ENCODE measurements around the gene MAD1L1. TPM values are rescaled to one million over a fixed set of nuclear protein-coding genes. Genes with fewer than 3 reads are reported as not detected.

Gene MAD1L1
- total and polyA plus RNA-seq, 7 experiments from 2014 or later: 112 to 314 (median 136) TPM

DNA sequence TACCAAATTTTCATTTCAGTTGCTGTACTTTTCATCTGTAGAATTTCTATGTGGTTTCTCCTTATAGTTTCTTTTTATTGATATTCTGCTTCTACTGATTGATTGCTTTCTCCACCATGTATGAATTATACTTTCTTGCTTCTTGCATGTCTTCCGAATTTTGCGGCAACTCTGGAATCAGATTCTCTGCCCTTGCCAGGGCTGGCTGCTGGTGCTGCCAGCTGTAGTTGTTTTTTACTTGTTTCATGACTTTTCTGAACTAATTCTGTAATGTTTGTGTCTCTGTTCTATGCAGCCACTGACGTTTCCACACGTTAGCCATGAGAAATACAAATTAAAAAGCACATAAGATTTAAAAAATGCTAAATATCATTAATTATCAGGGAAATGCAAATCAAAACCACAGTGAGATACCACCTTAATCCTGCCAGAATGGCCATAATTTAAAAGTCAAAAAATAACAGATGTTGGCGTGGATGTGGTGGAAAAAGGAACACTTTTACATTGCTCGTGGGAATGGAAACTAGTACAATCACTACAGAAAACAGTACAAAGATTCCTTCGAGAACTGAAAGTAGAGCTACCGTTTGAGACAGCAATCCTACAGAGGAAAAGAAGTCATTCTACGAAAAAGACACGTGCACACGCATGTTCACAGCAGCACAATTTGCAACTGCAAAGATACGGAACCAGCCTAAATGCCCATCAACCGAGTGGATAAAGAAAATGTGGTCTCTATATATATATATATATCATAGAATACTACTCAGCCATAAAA, 51.5 kb downstream of the MAD1L1 start:
- no peak overlapping the region for H3K4me3 Mint-ChIP-seq
- no peaks in the 10 kb centered on the region for H3K27me3 Mint-ChIP-seq
- peaks cover 0 to 45% (median 32%) of the 10 kb centered on the region in 5 donors for H3K36me3 Mint-ChIP-seq

DNA sequence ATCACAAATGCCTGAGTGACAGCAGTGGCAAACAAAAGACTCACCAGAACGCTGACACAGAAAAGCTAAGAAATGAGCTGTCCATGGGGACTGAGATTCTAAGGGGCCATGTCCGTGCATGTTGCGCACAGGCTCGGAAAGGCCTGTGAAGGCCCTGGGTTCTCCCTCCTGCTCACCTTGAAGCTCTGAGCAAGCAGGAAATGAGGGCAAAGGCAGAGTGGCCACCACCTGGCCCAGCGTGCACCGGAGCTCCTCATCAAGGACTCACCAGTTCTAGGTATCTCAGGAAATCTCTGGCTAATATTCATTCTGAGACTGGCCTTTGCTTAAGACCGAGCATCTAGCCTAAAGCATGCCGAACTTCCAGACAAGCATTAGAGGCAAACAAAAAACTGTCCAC, 52.7 kb downstream of the MAD1L1 start:
- H3K4me3 ChIP-seq (ENCODE audit: low read length): no peak overlapping the region
- H3K27ac ChIP-seq (ENCODE audit: low read depth, low read length): no peak overlapping the region
- no peaks in the 10 kb centered on the region for H3K9me3 ChIP-seq (ENCODE audit: control insufficient read depth in 2 of 3, low read length in 3 of 3)
- no peaks in the 10 kb centered on the region for H3K27me3 Mint-ChIP-seq
- no peak overlapping the region for H3K4me3 Mint-ChIP-seq
- ChIA-PET CTCF (no interaction called here), POLR2A (no interaction called here)
- H3K9me3 Mint-ChIP-seq: no peaks in the 10 kb centered on the region
- ATAC-seq (no peak), DNase-seq (no peak)
- H3K27ac Mint-ChIP-seq: no peak overlapping the region
- intact Hi-C loops (cut with micrococcal nuclease): no loop called here
- no peaks in the 10 kb centered on the region for H3K27me3 ChIP-seq (ENCODE audit: control insufficient read depth in 2 of 2, insufficient read depth in 2 of 2, low read length in 2 of 2)
- H3K36me3 ChIP-seq (ENCODE audit: control insufficient read depth in 2 of 3, insufficient read depth in 3 of 3, low read length in 3 of 3): peaks cover 0 to 5% (median 0%) of the 10 kb centered on the region in 3 experiments
- H3K4me1 Mint-ChIP-seq: peaks cover 0 to 2% (median 0%) of the 10 kb centered on the region in 7 donors
- peaks cover under 1 to 46% (median 25%) of the 10 kb centered on the region in 5 donors for H3K36me3 Mint-ChIP-seq
- H3K4me1 ChIP-seq (ENCODE audit: control insufficient read depth in 2 of 2, insufficient read depth in 2 of 2, low read length in 2 of 2): no peaks in the 10 kb centered on the region

More for the DNA sequence above, 51.5 kb downstream of the MAD1L1 start:
- ChIA-PET CTCF (no interaction called here), POLR2A (no interaction called here)
- DNase-seq (no peak), ATAC-seq (no peak)
- no peaks in the 10 kb centered on the region for H3K9me3 Mint-ChIP-seq
- H3K4me1 Mint-ChIP-seq: no peaks in the 10 kb centered on the region
- no peaks in the 10 kb centered on the region for H3K27me3 ChIP-seq (ENCODE audit: control insufficient read depth in 2 of 2, insufficient read depth in 2 of 2, low read length in 2 of 2)
- H3K36me3 ChIP-seq (ENCODE audit: control insufficient read depth in 2 of 3, insufficient read depth in 3 of 3, low read length in 3 of 3): peaks cover 0 to 5% (median 0%) of the 10 kb centered on the region in 3 experiments
- no peak overlapping the region for H3K4me3 ChIP-seq (ENCODE audit: low read length)
- no peaks in the 10 kb centered on the region for H3K4me1 ChIP-seq (ENCODE audit: control insufficient read depth in 2 of 2, insufficient read depth in 2 of 2, low read length in 2 of 2)
- intact Hi-C loops (cut with micrococcal nuclease): no loop called here
- H3K9me3 ChIP-seq (ENCODE audit: control insufficient read depth in 2 of 3, low read length in 3 of 3): no peaks in the 10 kb centered on the region
- H3K27ac ChIP-seq (ENCODE audit: low read depth, low read length): no peak overlapping the region
- peak overlapping the region in 1 of 9 donors; percentile 36 for H3K27ac Mint-ChIP-seq

DNA sequence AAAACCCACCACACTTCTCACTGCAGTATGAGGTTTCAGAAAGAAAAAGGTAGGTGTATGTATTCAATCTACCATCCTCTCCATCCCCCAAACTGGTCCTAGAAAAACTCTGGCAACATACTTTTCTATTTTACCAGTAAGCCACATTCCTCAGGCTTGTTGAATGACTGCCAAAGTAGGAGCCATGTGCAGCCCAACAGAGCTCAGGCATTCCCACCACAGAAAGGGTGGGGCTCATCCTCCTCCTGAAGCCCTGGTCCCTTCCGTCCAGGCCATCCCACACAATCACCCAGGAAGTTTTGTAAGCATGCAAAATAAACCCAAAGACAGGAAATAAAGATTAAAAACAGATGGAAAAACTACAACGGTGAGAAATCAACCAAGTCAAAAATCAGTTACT, 57.2 kb downstream of the MAD1L1 start:
- ChIA-PET POLR2A (no interaction called here), CTCF (no interaction called here)
- Mint-ChIP-seq H3K27me3 (no peaks in the 10 kb centered on the region), H3K4me3 (no peak overlapping the region), H3K36me3 (peaks cover 0 to 50% (median 17%) of the 10 kb centered on the region in 5 donors), H3K4me1 (peaks cover 0 to 6% (median 0%) of the 10 kb centered on the region in 7 donors), H3K27ac (no peak overlapping the region), H3K9me3 (no peaks in the 10 kb centered on the region)
- intact Hi-C loops (cut with micrococcal nuclease): no loop called here
- ATAC-seq (no peak), DNase-seq (no peak)
- Histone ChIP-seq H3K36me3 (ENCODE audit: control insufficient read depth in 2 of 3, insufficient read depth in 3 of 3, low read length in 3 of 3) (peaks cover 0 to 15% (median 0%) of the 10 kb centered on the region in 3 experiments), H3K9me3 (ENCODE audit: control insufficient read depth in 2 of 3, low read length in 3 of 3) (no peaks in the 10 kb centered on the region), H3K4me3 (ENCODE audit: low read length) (no peak overlapping the region), H3K4me1 (ENCODE audit: control insufficient read depth in 2 of 2, insufficient read depth in 2 of 2, low read length in 2 of 2) (no peaks in the 10 kb centered on the region), H3K27me3 (ENCODE audit: control insufficient read depth in 2 of 2, insufficient read depth in 2 of 2, low read length in 2 of 2) (no peaks in the 10 kb centered on the region), H3K27ac (ENCODE audit: low read depth, low read length) (no peak overlapping the region)

- CTCF ChIA-PET: no interaction called here
- POLR2A ChIA-PET: no interaction called here
Measured at GRCh38 chr7:2175091-2175490, 57.7 kb downstream of the MAD1L1 start.

DNA sequence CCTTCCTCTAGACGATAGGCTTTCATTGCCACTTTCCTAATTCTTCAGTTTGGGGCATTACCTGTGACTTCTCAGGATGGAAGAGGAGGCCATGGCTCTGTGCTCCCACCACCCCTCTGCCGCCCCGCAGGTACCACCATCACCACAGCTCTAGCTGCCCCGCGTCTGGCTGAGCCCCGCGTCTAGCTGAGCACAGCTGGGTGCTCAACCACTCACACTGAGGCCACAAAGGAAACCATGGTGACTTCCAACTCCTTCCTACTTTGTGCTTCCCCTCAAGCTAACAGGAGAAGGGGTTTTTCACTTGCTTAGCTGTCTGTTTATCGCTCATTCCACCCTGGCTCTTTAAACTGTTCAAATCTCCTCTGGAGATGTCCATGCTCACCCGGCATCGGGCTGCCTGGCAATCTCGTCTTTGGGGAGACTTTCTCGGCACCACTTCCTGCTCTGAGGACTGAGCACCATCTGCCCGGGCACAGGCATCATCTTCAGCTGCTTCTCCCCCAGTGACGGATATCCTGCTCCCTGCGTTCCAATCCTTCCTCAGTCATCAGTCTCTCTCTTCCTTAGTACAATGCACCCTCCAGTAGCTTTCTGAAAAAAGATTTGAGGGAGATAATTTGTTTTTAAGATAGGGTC, 59.4 kb downstream of the MAD1L1 start:
- Histone ChIP-seq H3K9me3 (ENCODE audit: control insufficient read depth in 2 of 3, low read length in 3 of 3) (no peaks in the 10 kb centered on the region), H3K4me1 (ENCODE audit: control insufficient read depth in 2 of 2, insufficient read depth in 2 of 2, low read length in 2 of 2) (no peaks in the 10 kb centered on the region), H3K27ac (ENCODE audit: low read depth, low read length) (no peak overlapping the region), H3K4me3 (ENCODE audit: low read length) (no peak overlapping the region), H3K36me3 (ENCODE audit: control insufficient read depth in 2 of 3, insufficient read depth in 3 of 3, low read length in 3 of 3) (peaks cover 0 to 15% (median 0%) of the 10 kb centered on the region in 3 experiments), H3K27me3 (ENCODE audit: control insufficient read depth in 2 of 2, insufficient read depth in 2 of 2, low read length in 2 of 2) (no peaks in the 10 kb centered on the region)
- H3K4me3 Mint-ChIP-seq: no peak overlapping the region
- POLR2A ChIA-PET: no interaction called here
- H3K27ac Mint-ChIP-seq: no peak overlapping the region
- peaks cover 0 to 53% (median 14%) of the 10 kb centered on the region in 5 donors for H3K36me3 Mint-ChIP-seq
- no peaks in the 10 kb centered on the region for H3K27me3 Mint-ChIP-seq
- intact Hi-C loops (cut with micrococcal nuclease): no loop called here
- H3K4me1 Mint-ChIP-seq: peaks cover 0 to 9% (median under 1%) of the 10 kb centered on the region in 7 donors
- DNase-seq (no peak), ATAC-seq (no peak)
- H3K9me3 Mint-ChIP-seq: no peaks in the 10 kb centered on the region
- CTCF ChIA-PET: no interaction called here

More at GRCh38 chr7:2175091-2175490, 57.7 kb downstream of the MAD1L1 start:
- Mint-ChIP-seq H3K4me3 (no peak overlapping the region), H3K27ac (no peak overlapping the region), H3K9me3 (no peaks in the 10 kb centered on the region), H3K36me3 (peaks cover 0 to 49% (median 14%) of the 10 kb centered on the region in 5 donors), H3K27me3 (no peaks in the 10 kb centered on the region), H3K4me1 (peaks cover 0 to 6% (median 0%) of the 10 kb centered on the region in 7 donors)
- intact Hi-C loops (cut with micrococcal nuclease): no loop called here
- H3K4me1 ChIP-seq (ENCODE audit: control insufficient read depth in 2 of 2, insufficient read depth in 2 of 2, low read length in 2 of 2): no peaks in the 10 kb centered on the region
- H3K36me3 ChIP-seq (ENCODE audit: control insufficient read depth in 2 of 3, insufficient read depth in 3 of 3, low read length in 3 of 3): peaks cover 0 to 15% (median 0%) of the 10 kb centered on the region in 3 experiments
- ATAC-seq (no peak), DNase-seq (no peak)
- H3K27me3 ChIP-seq (ENCODE audit: control insufficient read depth in 2 of 2, insufficient read depth in 2 of 2, low read length in 2 of 2): no peaks in the 10 kb centered on the region
- H3K4me3 ChIP-seq (ENCODE audit: low read length): no peak overlapping the region
- H3K27ac ChIP-seq (ENCODE audit: low read depth, low read length): no peak overlapping the region
- no peaks in the 10 kb centered on the region for H3K9me3 ChIP-seq (ENCODE audit: control insufficient read depth in 2 of 3, low read length in 3 of 3)

DNA sequence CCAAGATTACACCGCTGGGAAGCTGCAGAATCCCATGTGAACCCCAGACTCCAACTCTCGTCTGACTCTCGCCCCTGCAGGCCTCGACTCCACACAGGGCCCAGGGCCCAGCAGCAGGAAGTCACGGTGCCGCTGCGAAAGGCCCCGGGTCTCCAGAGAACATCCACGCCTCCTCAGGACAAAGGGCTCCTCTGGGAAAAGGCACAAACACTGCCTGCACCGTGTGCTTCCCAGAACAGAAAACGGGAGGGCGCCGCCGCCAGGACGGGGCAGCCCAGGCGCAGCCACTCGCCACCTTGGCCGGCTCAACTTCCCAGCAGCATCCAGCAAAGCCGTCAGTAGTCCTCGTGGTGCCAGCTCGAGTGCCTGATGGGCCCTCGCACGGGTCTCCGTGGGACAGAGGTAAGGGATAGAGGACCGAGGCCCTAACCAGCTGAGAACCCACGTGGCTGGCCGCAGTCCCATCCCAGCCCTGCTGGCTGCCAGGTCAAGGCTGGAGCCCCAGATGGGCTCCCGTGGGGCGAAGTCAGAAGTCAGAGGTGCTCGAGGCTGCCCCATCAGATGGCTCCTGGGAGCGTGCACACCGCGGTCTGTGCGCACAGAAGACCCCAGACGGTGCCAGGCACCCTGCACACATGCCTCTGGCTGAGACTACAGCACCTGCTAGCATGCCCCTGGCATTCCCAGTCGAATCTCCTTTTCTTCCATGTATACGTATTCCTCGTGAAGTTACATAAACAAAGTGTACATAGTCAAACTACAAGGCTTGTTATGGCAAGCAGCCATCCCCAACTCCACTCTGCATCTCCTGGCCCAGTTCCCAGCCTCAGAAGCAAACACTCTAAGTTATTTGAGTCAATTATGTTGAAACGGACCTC, 60.2 kb downstream of the MAD1L1 start:
- ChIA-PET POLR2A (no interaction called here), CTCF (no interaction called here)
- H3K27ac ChIP-seq (ENCODE audit: low read depth, low read length): no peak overlapping the region
- H3K4me3 ChIP-seq (ENCODE audit: low read length): no peak overlapping the region
- DNase-seq: no peak
- ATAC-seq: no peak
- Mint-ChIP-seq H3K27ac (peak overlapping the region in 1 of 9 donors; percentile 53), H3K36me3 (peaks cover 0 to 48% (median 14%) of the 10 kb centered on the region in 5 donors), H3K4me1 (peaks cover 0 to 11% (median 3%) of the 10 kb centered on the region in 7 donors), H3K9me3 (no peaks in the 10 kb centered on the region), H3K27me3 (no peaks in the 10 kb centered on the region), H3K4me3 (no peak overlapping the region)
- H3K36me3 ChIP-seq (ENCODE audit: control insufficient read depth in 2 of 3, insufficient read depth in 3 of 3, low read length in 3 of 3): peaks cover 0 to 12% (median 0%) of the 10 kb centered on the region in 3 experiments
- H3K27me3 ChIP-seq (ENCODE audit: control insufficient read depth in 2 of 2, insufficient read depth in 2 of 2, low read length in 2 of 2): no peaks in the 10 kb centered on the region
- no peaks in the 10 kb centered on the region for H3K4me1 ChIP-seq (ENCODE audit: control insufficient read depth in 2 of 2, insufficient read depth in 2 of 2, low read length in 2 of 2)
- no peaks in the 10 kb centered on the region for H3K9me3 ChIP-seq (ENCODE audit: control insufficient read depth in 2 of 3, low read length in 3 of 3)
- intact Hi-C loops (cut with micrococcal nuclease): no loop called here
